NCI-H187 treated with DMSO at 0.1 percent for 48 hours (cell line): ENCODE measurements around the gene DGKE.

Source experiments
- DNase-seq: peaks from one replicate; lab custom pipeline; 2025; lab: John Stamatoyannopoulos, UW

The DGKE gene

DNA sequence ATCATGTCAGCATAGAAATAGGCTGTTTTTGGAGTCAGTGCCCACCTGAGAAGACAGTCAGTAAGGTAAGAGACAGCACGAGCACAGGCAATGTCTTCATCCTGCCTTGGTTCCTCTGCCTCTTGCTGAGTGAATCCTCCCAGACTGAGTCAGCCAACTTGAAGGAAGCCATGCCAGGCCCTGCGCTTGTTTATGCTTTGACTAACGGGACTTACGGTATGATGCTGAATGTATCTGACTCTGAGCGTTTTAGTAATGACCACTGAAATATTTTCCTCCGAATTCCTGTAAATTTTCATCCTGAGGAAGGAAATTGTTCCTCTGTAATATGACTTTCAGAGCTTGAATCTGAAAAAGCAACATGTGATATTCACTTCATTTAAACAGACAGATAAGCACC lies 18.2 kb upstream of the DGKE start:
- DNase-seq, result no peak

DNA sequence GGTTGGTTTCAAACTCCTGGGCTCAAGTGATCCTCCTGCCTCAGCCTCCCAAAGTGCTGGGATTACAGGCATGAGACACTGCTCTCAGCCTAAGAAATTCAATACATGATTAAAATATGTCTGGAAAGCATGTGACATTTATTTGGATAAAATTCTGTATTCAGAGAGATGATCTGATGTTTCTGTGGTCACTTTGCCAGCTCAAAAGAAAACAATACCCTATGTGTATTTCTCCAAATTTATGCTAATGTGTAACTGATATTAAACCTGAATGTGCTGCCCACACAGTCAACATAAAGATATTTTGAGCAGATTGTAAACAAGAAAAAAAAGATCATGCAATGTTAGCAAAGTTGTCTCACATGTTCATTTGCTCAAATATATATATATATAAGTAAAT lies 16.9 kb upstream of the DGKE start:
- DNase-seq, result no peak

DNA sequence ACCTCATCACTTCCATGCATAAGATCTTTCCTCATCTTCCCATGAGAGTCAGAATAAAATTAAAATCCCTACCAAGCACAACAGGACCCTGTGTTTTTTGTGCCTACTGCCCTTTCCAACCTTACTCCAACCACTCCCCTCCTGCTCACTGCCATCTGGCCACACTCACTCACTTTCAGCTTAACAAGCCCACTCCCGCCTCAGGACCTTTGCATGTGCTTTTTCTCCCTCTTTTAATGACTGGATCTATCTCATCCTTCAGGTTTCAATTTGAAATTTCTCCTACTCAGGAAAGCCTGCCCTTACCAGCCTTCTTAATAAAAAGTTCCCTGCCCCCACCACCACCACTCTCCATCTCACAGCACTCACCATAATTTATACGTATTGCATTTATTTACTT lies 14.9 kb upstream of the DGKE start:
- no peak for DNase-seq

DNA sequence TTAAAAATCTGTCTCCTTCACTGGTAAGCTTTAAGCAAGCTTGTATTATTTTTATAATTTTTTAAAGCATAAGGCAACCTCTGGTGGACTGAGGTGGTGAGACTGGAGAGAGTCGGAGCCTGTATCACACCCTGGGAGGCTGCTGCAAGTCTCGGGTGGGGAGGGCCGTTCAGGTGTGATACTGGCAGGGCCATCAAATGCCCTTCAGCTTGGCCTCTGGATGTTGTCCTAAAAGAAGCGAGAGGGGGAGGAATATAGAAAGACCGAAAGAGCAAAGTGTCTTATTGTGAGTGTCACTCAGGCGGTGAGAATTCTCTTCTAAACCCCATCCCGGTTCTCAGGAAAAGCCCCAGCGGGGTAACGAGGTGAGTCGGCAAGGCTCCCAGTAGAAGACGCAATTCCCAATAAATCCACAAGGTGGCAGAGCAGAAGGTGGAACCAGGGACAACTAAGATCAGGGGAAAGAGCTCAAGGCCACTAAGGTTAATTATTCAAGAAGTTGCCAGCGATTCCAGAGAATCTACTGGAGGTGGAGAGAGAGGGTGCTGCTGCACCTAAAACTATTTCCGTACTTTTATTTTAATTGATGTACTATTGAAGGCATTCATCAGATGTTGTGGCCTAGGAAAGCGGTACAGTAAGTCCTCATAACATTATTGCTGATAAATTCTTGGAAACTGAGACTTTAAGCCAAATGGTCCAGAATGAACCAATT lies 14.4 kb upstream of the DGKE start:
- DNase-seq, result no peak

DNA sequence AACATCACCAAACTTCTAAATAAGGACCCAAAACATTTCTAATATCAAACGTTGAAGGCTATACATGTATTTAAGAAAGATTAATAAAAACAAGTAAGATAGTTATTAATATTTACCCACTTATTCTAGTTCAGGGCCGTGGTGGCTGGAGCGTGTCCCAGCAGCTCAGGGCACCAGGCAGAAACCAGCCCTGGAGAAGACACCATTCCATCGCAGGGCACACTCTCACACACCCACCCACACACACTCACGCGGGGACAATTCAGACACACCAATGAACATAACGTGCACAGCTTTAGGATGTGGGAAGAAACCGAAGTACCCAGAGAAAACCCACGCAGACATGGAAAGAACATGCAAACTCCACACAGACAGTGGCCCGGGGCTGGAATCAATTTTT lies 13.7 kb upstream of the DGKE start:
- DNase-seq, result no peak

DNA sequence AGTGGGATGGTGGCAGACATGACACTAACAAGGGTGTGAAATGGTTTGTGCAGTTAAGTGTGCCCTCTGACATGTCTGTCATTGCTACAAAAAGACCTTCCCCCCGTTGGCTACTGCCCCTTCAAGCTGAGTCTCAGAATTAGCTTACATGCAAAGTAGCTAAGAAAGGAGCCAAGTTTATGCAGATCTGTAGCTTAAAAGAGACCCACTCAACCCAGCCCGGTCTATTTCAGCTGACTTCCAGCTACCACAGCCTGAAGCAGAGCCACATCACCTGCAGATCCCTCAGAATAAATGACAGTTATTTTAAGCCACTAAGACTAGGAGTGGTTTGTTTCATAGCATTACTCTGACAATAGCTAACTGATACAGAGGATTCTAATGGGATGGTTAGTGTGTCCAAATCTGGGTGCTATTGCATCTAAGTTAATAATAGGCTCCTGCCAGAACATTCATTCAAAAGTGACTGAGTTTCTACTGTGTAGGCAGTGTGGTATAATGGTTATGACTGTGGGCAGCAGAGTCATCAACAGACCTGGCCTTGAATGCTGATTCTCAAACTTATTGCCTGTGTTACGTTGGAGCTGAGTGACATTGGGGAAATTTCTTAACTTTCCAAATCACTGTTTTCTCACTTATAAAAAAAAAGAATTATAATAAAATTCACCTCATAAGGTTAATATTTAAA lies 12.0 kb upstream of the DGKE start:
- no peak for DNase-seq

DNA sequence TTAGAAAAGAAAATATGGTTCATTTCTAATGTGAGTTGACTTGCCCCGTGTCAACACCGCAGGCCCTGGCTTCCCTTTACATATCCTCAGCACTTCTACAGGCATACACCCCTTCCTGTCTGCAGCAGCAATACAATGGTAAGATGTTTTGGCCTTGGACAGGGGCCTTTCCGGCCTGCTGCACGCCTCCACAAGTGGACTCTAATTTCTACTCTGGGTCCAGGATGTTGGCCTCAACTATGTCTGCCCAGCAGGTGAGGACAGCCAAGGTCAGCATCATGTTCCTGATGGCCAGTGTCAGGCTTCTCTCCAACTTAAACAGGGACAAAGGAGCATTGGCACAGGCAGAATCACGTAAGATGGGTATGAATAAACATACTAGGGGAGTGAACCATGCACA lies 11.2 kb upstream of the DGKE start:
- no peak for DNase-seq

DNA sequence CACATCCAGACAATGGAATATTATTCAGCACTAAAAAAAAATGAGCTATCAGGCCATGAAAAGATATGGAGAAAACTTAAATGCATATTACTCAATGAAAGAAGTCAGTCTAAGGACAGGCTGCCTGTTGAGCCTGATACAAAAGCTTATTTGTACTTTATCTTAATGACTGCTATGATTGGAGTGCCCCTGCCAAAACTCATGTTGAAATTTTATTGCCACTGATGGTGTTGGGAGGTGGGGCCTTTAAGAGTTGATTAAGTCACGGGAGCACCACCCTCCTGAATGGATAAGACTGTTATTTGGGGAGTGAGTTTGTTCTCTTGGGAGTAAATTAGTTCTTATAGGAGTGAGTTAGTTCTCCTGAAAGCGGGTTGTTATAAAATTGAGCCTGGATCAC lies 10.1 kb upstream of the DGKE start:
- no peak for DNase-seq

DNA sequence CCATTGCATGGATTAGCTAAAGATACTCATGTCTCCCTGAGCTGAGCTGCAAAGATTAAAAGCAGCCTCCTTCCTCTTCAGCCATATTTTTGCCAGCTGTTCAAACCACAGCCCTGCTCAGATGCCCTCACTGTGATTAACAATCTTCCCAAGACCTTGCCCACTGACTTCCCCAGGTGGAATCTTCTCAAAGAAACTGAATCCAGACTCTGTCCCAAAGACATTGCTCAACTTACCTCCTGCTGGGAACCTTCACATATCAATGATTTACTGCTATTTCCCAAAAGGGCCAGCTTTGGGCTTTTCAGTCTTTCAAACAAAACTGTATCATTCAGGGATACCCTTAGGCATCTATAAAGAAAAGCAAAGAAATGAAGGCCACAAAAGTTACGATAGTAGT lies 9.4 kb upstream of the DGKE start:
- DNase-seq, result no peak

DNA sequence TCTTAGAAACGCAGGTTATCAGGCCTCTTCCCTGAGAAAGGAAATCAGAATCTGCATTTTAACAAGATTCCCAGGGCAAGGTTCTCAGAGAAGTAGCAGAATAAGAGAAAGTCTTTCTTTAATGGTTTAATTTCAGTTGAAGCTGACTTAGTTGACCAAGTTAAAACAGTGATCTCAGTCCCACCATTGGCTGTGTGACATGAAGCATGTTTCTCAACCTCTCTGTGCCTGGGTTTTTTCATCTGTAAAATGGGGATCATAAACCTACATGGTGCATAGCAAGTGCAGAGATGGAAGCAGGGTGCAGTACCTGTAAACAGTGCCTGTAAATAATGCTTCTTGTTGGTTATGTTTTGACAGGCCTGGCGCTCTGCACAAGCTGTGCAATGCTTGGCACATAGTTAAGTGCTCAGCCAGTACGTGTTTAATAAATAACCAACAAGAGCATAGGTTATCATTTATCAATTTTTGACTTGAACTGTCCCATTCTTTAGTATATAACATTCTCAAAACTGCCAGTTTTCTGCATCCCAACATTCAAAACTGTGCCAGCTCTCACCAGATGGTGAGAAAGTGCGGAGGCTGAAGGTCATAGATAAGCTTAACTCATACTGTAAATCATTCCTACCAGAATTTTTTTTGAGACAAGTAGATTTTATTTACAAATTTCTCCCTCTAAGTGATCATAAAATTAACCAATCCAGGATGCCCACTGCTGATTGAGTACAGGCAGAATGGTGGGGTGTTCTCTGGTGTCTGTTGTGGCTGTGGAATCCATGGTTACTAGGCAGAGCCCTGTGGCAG lies 7.1 kb upstream of the DGKE start:
- DNase-seq, result no peak

DNA sequence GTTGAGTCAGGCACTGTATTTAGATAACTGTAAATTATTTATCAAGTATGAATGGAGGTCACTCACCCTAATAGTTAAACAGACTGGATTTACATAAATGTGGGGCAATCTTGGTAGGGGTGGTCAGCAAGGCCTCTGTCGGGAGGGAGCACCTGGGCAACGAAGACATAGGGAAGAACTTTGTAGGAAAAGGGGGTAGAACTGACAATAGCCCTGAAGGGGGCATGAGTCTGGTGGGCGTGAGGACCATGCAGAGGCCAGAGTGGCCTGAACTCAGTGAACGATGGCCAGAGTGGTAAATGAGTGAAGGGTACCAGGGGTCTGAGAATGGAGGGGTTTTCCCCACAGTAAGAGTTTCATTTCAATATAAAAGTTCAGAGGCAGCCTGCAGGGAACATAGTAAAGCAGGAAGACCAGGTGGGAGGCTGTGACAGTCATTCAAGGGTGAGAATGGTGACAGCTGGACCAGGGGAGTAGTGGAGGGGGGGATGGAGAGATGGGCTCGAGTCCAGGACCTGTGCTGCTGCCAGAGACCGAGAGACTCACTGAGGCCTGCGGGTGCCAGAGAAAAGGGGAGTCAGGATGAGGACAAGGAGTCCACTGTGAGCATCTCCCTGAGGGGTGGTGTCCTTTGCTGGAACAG lies 3.1 kb upstream of the DGKE start:
- DNase-seq, result no peak

DNA sequence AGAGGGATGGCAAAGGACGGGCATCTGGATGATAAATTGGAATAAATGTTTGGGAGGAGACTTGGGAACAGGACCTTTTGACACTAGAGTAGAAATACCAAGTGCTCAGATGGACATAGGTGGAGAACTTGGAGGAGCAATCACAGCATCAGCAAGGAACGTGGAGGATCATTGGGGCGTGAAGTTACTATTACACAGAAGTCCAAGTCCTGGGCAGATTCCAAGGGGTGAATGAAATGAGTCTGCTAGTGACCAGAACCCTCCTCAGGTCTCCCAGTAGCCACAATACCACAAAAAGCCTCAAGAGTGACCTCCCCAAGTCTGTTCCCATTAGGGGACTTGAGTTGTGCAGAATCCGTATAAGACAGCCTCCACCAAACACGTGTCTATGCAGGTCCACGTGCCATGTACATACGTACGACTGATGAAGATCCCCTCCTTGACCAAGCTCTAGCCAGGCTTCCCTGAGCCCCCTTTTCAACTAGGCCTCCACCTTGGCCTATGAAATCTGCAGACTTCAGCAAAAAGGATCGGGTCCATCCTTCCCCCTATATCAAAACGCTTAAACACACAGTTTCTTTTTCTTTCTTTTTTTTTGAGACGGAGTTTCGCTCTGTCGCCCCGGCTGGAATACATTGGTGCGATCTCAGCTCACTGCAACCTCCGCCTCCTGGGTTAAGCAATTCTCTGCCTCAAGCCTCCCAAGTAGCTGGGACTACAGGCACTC lies 2.4 kb upstream of the DGKE start:
- no peak for DNase-seq

DNA sequence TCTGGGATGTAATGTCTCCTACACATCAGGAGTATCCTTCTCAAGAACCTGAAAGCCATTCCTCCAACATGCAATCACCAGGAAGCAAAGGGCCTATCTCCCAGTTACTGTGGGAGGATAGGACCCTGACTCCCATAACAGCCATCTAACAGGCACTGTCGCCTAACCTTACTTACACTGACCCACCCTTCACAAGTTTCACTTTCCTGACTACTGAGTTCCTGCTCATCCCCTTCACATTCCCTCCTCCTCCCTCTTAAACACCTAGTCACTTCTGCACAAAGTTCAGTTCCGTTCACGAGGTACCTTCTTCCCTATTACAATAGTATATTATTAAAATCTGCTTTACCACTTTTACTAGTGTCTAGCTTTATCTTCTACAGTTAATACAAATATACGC lies 1.5 kb upstream of the DGKE start:
- no peak for DNase-seq

DNA sequence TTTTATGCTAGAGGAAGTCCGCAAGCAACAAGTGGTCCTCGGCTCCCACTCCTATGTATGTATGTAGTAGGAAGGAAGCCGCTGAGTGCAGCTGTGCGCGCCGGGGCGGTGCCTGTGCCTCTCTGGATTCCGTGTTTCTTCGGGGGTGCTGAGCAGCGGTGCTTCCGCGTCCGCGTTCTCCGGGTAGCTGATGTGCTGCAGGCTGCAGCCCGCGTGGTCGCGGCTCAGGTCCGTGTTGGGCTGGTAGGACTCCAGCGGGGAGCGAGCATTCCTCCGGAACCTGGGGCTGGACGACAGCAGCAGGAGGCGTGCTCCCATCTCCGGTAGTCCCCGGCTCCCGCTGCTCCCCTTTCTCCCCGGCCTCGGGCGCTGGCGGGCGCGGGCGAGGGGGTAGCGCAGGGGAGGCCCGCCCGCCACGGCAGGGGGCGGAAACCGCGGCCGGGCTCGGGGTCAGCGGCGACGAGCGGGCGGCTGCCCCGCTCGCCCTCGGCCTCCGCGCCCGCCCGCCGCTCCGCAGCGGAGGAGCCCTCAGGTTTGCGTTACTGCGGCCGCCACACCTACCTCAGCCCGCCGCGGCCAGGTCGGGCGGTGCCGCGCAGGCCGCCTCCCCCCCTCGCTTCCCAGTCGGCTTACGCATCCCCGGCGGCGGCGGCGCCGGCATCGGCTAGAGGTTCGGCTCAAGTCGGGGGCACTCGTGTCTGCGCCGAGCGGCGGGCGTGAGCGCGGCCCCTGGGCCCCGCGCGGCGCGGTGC lies 718 bp upstream of the DGKE start:
- DNase-seq, result no peak

DNA sequence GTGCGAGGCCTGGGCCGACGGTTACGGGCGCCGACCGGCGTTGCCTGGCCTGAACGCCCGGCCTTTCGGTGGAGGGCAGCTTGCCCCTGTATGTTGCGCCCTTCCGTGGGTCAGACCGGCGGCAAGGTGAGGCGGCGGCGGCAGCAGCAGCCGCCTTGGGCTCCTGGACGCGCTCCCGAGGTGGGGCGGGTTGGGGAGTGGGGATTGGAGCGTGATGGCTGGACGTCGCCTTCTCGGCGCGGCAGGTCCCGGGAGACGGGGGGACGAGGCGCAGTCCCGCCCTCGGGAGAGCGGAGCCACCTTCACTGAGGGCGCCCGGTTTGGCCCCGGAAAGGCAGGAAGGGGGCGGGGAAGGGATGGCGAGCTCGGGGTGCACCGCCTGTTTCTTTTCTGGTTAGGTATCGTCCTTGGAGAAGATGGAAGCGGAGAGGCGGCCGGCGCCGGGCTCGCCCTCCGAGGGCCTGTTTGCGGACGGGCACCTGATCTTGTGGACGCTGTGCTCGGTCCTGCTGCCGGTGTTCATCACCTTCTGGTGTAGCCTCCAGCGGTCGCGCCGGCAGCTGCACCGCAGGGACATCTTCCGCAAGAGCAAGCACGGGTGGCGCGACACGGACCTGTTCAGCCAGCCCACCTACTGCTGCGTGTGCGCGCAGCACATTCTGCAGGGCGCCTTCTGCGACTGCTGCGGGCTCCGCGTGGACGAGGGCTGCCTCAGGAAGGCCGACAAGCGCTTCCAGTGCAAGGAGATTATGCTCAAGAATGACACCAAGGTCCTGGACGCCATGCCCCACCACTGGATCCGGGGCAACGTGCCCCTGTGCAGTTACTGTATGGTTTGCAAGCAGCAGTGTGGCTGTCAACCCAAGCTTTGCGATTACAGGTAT lies 671 bp downstream of the DGKE start:
- no peak for DNase-seq

DNA sequence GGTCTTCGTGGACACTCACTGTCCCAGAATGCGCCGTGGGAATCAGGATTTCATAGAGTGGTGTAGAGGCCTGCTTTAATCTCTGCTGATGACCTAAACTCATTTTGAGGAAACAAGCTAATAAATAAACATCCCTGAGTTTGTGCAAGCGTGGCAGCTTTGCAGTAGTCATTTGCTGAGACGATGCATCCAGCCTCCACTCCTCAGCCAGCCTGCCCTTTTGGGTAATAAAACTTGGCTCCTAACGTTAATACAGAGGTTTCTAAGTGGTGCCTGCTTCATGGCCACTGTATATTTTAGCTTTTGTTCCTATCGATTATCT lies 1.3 kb downstream of the DGKE start:
- no peak for DNase-seq

DNA sequence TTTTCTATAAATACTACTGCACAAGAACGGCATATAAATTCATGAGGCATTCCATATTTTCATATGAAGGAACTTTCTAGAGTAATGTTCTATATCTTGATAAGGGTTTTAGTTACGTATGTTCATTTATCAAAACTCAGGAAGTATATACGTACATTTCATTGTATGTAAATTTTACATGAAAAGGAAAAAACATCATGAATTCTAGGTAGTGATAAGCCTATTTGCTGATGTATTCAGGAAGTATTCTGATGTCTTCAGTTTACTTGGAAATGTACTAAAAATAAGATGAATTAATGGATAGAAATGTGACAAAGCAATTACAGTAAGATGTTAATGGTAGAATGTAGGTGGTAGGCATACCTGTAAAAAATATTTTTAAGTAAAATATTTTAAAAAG lies 4.7 kb downstream of the DGKE start:
- DNase-seq, result no peak

DNA sequence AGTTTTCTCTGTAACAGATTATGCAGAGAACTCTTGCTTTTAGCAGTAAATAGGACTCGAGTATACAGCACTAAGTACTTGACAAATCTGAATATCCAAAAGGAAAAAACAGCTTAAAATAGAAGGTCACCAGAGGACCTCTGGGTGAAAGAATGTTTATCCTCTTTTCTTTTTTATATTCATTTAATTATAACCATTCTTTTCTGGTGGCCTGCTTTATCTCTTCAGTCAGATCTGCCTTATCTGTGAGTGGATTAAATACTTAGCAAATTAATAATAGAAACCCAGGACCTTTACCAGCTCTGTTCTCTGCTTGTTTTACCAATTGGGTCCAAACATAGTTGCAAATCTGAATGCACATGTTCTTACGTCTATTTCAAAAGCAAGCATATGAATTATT lies 8.6 kb downstream of the DGKE start:
- no peak for DNase-seq

DNA sequence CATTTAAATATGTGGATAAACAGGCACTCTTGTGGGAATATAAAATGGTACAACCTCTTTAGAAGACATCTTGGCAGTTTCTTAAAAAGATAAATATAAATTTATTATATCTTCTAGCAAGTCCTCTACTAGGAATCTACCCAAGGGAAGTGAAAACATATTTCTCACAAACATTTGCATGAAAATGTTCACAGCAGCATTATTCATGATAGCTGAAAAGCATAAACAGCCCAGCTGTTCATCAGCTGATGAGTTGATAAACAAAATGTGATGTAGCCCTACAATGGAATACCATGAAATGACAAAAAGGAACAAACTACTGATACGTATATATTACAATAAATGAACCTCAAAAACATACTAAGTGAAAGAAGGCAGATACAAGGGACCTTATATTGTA lies 12.0 kb downstream of the DGKE start:
- no peak for DNase-seq

DNA sequence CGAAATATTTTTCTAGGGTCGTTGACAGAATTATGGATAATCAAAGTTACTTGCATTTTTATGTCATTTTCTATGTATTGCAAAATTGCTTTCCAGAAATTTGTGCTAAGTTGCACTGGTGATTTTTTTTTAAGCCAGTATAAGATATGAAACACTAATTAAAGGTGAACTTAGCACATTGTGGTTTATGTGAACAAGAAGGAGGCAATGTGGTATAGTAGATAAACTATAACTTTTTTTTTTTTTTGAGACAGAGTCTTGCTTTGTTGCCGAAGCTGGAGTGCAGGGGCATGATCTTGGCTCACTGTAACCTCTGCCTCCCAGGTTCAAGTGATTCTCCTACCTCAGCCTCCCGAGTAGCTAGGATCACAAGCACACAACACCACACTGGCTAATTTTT lies 13.2 kb downstream of the DGKE start:
- no peak for DNase-seq

DNA sequence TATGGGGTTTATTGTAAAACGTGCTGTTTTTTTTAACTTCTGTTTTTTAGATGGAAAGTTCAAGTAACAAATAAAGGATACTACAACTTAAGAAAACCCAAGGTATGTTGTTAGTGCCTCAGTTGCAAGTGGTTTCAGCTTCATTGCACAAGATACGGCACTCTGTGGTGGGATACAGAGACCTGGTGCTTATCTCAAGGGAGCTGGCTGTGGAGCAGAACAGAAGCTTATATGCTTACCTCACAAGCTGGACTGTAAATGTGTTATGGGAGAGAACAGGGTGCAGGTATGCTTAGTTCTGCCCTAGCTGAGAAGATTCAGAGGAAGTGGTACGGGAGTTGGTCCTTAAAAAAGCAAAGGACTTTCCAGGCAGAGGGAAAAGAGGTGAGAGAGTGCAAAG lies 15.2 kb downstream of the DGKE start:
- DNase-seq, result no peak
